HG02642 (cell line): ENCODE results near the gene MADCAM1.
"Not testable (repeated sequence)": the region's sequence is repeated elsewhere in the genome, so short reads cannot be mapped to it uniquely, and the experiment has no call there.

Experiments used
- ATAC-seq: cut with Tn5 transposase; IDR thresholded peaks from one replicate; pipeline ENCODE4 v1.9.1; 2021; ENCODE audit warnings: mild to moderate bottlenecking; ENCODE audit not compliant: unreplicated experiment, poor library complexity

The MADCAM1 gene

GRCh38 chr19:496112-496665 is at the start of gene MADCAM1:
TSS of gene MADCAM1 (plus strand) at chr19:496486. CDS start at chr19:496500, 14 bp downstream.
- ATAC-seq: no peak

GRCh38 chr19:447064-447426 is 49.2 kb upstream of the MADCAM1 start:
- no peak for ATAC-seq

DNA sequence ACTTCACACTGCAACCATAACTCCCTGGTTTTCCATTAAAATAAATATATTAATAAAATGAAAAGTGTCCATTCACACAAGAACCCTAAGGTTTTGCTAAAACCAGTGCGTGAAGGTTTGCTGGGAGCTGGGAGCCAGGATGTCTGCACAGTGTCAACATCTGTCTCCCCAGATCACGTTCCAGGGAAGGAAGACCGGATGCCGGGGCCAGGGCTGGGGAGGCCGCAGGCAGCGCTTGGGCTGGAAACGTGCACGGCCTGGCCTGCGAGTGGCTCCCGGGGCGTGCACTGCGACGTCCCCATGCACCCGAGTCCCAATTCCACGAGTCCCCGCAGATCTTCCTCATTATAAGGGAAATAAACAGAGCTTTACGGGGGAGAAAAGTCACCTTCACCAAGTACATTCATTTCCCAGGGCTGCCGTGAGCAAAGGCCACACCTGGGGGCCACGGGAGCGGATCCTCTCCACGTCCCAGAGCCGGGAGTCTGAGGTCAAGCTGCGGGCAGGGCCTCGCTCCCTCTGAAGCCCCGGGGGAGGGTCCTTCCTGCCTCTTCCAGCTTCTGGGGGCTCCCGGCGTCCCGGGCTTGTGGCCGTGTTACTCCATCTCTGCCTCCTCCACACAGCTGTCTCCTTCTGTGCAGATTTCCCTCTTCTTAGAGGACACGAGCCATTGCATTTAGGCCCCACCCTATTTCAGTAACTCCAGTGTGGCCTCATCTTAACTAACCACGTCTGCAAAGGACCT is 48.3 kb upstream of the MADCAM1 start:
- ATAC-seq: no peak

- ATAC-seq: no peak
Observed at GRCh38 chr19:449916-450315, 46.4 kb upstream of the MADCAM1 start.

DNA sequence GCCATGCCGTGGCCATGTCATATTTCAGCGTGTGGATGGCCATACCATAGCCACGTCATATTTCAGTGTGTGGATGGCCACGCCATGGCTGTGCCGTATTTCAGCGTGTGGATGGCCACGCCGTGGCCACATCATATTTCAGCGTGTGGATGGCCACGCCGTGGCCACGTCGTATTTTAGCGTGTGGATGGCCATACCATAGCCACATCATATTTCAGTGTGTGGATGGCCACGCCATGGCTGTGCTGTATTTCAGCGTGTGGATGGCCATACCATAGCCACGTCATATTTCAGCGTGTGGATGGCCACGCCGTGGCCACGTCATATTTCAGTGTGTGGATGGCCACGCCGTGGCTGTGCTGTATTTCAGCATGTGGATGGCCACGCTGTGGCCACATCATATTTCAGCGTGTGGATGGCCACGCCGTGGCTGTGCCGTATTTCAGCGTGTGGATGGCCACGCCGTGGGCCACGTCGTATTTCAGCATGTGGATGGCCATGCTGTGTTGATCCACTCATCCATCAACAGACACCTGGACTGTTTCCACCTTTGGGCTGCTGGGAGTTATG is 45.3 kb upstream of the MADCAM1 start:
- not testable (repeated sequence) for ATAC-seq

DNA sequence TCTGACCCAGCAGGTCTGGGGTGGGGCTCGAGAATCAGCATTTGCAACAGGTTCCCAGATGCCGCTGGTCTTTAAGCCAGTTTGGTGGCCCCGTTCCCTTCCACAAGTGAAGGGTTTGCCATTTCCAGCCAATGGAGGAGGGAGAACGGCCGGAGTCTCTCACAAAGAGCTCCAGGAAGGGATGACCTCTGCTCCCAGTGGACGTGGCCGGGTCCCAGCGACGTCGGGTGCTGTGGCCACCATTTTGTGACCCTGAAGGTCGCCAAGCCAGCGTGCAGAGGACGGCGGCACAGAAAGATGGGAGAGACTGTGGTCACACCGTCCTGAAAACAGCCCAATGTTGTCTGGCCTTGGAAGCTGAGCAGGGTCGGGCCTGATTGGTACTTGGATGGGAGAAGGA is 43.5 kb upstream of the MADCAM1 start:
- no peak for ATAC-seq

DNA sequence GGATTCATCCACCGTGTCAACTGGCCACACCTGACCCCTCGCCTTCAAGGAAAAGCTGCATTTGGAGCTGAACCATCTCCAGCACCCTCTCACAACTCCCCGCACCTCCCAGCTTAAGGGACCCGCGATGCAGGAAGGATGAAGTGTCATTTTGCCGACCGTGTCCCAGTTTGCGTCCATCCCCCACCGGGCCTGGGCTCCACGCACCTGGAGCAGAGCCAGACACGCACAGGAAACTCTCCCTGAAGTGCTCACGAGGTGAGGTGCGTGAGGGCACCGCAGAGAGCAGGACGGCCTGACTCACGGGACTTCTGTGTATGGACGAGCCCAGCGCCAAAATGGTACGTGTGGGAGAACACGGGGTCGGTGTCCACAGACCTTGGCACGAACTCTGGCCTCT is 42.7 kb upstream of the MADCAM1 start:
- ATAC-seq: no peak

GRCh38 chr19:455031-455705 is 41.1 kb upstream of the MADCAM1 start:
- no peak for ATAC-seq

GRCh38 chr19:455851-456546 is 40.3 kb upstream of the MADCAM1 start:
- ATAC-seq: no peak

DNA sequence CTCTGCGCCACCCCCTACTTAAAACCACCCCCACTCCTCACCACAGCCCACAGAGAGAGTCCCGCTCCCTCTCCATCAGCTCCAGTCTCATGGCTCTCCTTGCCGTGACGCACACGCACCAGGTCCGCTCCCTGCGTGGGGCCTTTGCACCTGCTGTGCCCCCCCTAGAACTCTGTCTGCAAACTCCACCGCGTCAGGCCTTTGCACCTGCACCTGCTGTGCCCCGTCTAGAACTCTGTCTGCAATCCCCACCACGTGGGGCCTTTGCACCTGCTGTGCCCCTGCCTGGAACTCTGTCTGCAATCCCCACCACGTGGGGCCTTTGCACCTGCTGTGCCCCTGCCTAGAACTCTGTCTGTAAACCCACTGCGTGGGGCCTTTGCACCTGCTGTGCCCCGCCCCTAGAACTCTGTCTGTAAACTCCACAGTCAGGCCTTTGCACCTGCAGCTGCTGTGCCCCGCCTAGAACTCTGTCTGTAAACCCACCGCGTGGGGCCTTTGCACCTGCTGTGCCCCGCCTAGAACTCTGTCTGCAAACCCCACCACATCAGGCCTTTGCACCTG is 39.7 kb upstream of the MADCAM1 start:
- no peak for ATAC-seq

GRCh38 chr19:457636-458035 is 38.6 kb upstream of the MADCAM1 start:
- ATAC-seq: no peak

DNA sequence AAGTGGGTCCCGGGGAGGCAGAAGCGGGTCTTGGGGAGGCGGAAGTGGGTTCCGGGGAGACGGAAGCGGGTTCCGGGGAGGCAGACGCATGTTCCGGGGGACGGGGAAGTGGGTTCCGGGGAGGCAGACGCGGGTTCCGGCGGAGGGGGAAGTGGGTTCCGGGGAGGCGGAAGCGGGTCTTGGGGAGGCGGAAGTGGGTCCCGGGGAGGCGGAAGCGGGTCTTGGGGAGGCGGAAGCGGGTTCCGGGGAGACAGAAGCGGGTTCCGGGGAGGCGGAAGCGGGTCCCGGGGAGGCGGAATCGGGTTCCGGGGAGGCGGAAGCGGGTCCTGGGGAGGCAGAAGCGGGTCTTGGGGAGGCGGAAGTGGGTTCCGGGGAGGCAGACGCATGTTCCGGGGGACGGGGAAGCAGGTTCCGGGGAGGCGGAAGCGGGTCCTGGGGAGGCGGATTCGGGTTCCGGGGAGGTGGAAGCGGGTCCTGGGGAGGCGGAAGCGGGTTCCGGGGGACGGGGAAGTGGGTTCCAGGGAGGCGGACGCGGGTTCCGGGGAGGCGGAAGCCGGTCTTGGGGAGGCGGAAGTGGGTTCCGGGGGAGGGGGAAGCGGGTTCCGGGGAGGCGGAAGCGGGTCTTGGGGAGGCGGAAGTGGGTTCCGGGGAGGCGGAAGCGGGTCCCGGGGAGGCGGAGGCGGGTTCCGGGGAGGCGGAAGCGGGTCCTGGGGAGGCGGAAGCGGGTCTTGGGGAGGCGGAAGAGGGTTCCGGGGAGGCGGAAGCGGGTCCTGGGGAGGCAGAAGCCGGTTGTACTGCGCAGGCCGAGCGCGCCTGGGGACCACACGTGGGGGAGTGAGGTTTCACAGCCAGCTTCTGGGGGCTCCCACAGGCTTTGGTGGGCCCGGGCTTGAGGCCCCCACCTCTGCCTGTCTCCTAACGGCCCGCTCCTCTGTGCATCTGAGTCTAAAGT is 37.9 kb upstream of the MADCAM1 start:
- no peak for ATAC-seq

DNA sequence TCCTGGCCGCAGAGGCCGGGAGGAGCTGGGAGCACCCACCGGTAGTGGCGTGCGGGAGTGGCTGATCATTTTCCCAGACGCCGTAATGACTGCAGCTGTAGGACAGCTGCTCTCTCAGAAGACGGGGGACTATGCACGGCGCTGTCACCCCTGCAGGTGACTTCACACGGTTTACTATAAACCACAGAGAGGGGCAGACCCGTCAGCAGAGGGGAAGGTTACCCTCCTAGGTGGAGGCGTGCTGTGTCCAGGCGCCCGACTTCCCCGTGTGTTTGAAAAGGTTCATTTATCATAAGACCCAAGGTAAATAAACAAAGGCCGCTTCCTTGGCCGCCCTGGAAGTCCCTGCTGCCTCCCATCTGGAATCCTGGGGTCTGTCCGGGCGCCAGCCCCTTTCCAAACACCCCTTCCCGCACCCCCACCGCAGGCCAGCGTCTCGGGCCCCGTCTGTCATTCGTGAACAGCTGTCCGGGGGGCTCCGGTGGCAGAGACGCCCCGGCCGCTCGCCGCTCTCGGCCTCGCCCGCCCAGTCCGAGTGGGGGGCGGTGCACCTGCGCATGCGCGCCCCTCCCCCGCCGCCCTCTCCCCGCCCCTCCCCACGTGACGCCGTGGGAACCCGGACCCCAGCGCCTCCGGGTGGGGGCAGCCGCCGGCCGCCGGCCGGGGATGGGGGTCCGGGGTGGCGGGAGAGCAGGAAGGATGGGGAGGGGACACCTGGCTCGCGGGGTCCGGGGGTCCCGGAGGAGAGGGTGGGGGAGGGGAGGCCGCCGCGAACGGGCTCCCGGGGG is 36.4 kb upstream of the MADCAM1 start:
- ATAC-seq: no peak

GRCh38 chr19:460877-461720 is 35.2 kb upstream of the MADCAM1 start, which contains the start of gene SHC2:
TSS of gene SHC2 (minus strand) at chr19:461033. CDS start at chr19:460996, 37 bp downstream.
- ATAC-seq: no peak

GRCh38 chr19:461721-462551 is 34.4 kb upstream of the MADCAM1 start:
- no peak for ATAC-seq

DNA sequence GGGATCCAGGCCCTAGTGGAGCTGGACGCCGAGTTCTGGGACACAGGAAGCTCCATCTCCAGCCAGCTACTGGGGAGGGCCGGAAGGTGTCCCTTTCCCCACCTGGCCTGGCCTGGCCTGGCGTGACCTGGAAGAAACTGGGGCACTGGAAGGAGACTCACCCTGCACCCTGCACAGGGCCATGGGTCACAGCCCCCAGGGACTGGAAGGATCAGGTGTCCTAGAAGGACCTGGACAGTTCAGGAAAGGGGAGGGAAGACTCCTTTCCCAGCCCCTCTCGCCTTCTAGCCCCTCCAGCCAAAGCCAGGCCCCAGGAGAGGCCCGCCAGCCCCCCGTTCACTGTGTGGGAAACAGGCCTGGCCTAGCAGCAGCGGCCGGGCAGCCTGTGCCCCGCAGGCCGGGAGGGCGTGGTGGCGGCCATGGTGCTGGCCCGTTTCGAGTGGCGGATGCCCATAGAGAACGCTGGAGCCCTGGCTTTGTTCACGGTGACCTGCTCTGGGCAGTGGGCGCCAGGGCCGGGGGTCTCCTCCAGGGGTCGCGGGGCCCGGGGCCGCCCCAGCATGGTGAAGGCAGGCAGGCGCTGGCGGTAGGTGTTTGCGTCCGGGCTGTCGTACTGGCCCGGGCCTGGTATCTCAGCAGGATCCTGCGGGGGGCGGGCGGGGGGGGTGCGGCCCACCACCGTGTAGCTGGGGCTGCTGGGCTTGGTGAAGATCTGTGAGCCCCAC is 32.6 kb upstream of the MADCAM1 start:
- no peak for ATAC-seq
